ENCODE results near the gene PWP1. TPM values are rescaled to one million over a fixed set of nuclear protein-coding genes. Genes with fewer than 3 reads are reported as not detected.

PWP1 gene
- total and polyA plus RNA-seq, 4 donors = 19.5 to 34.8 (median 30.4) TPM

GRCh38 chr12:107661830-107662229, 23.8 kb upstream of the PWP1 start:
- WGBS, 2 donors = 64 to 69% methylated on average over 3 of the region's 3 CpGs
- H3K27me3 ChIP-seq (ENCODE audit: control insufficient read depth in 3 of 3, insufficient read depth in 3 of 3, low read length in 2 of 3) = no peaks in the 10 kb centered on the region
- no peak for ATAC-seq (ENCODE audit: insufficient read depth, low FRiP score)

GRCh38 chr12:107662484-107662883, 23.1 kb upstream of the PWP1 start:
- WGBS, 2 donors = 37 to 44% methylated on average over 6 of the region's 6 CpGs
- Histone ChIP-seq H3K36me3 (ENCODE audit: control insufficient read depth in 4 of 4, insufficient read depth in 4 of 4, low read length in 4 of 4) (no peaks in the 10 kb centered on the region), H3K27ac (ENCODE audit: low read depth in 1 of 2, low read length in 1 of 2) (no peak overlapping the region), H3K27me3 (ENCODE audit: control insufficient read depth in 3 of 3, insufficient read depth in 3 of 3, low read length in 2 of 3) (no peaks in the 10 kb centered on the region), H3K9me3 (ENCODE audit: control insufficient read depth in 4 of 4, insufficient read depth in 3 of 4, low read length in 3 of 4) (no peaks in the 10 kb centered on the region), H3K4me3 (no peak overlapping the region), H3K4me1 (ENCODE audit: control insufficient read depth in 5 of 5, insufficient read depth in 5 of 5, low read length in 5 of 5) (peaks cover 0 to 3% (median 0%) of the 10 kb centered on the region in 5 donors), H3K9ac (ENCODE audit: insufficient read depth in 1 of 2, low read length in 2 of 2) (no peak overlapping the region)
- no peak for DNase-seq
- no peak for TF ChIP-seq CTCF (IDR thresholded peaks at IDR 0.05; ENCODE audit: control extremely low read depth, extremely low read depth)
- no peak for ATAC-seq (ENCODE audit: insufficient read depth, low FRiP score)

More at GRCh38 chr12:107661830-107662229, 23.8 kb upstream of the PWP1 start:
- DNase-seq = no peak
- H3K4me1 ChIP-seq (ENCODE audit: control insufficient read depth in 5 of 5, insufficient read depth in 5 of 5, low read length in 5 of 5) = peaks cover 0 to 3% (median 0%) of the 10 kb centered on the region in 5 donors
- no peak for TF ChIP-seq CTCF (IDR thresholded peaks at IDR 0.05; ENCODE audit: control extremely low read depth, extremely low read depth)
- no peak overlapping the region for H3K4me3 ChIP-seq
- H3K9ac ChIP-seq (ENCODE audit: insufficient read depth in 1 of 2, low read length in 2 of 2) = no peak overlapping the region
- H3K36me3 ChIP-seq (ENCODE audit: control insufficient read depth in 4 of 4, insufficient read depth in 4 of 4, low read length in 4 of 4) = no peaks in the 10 kb centered on the region
- no peak overlapping the region for H3K27ac ChIP-seq (ENCODE audit: low read depth in 1 of 2, low read length in 1 of 2)
- H3K9me3 ChIP-seq (ENCODE audit: control insufficient read depth in 4 of 4, insufficient read depth in 3 of 4, low read length in 3 of 4) = no peaks in the 10 kb centered on the region

- DNase-seq (no peak), ATAC-seq (ENCODE audit: insufficient read depth, low FRiP score) (no peak)
- Histone ChIP-seq H3K9ac (ENCODE audit: insufficient read depth in 1 of 2, low read length in 2 of 2) (no peak overlapping the region), H3K27ac (ENCODE audit: low read depth in 1 of 2, low read length in 1 of 2) (no peak overlapping the region), H3K4me1 (ENCODE audit: control insufficient read depth in 5 of 5, insufficient read depth in 5 of 5, low read length in 5 of 5) (peaks cover 0 to 3% (median 0%) of the 10 kb centered on the region in 5 donors), H3K36me3 (ENCODE audit: control insufficient read depth in 4 of 4, insufficient read depth in 4 of 4, low read length in 4 of 4) (no peaks in the 10 kb centered on the region), H3K27me3 (ENCODE audit: control insufficient read depth in 3 of 3, insufficient read depth in 3 of 3, low read length in 2 of 3) (no peaks in the 10 kb centered on the region), H3K4me3 (no peak overlapping the region), H3K9me3 (ENCODE audit: control insufficient read depth in 4 of 4, insufficient read depth in 3 of 4, low read length in 3 of 4) (no peaks in the 10 kb centered on the region)
- TF ChIP-seq CTCF (IDR thresholded peaks at IDR 0.05; ENCODE audit: control extremely low read depth, extremely low read depth) = no peak
- WGBS, 2 donors = 48 to 58% methylated on average over 6 of the region's 6 CpGs
These were observed 22.3 kb upstream of the PWP1 start for GRCh38 chr12:107663277-107663676.

- Histone ChIP-seq H3K9me3 (ENCODE audit: control insufficient read depth in 4 of 4, insufficient read depth in 3 of 4, low read length in 3 of 4) (no peaks in the 10 kb centered on the region), H3K4me1 (ENCODE audit: control insufficient read depth in 5 of 5, insufficient read depth in 5 of 5, low read length in 5 of 5) (peaks cover 0 to 3% (median 0%) of the 10 kb centered on the region in 5 donors), H3K27ac (ENCODE audit: low read depth in 1 of 2, low read length in 1 of 2) (no peak overlapping the region), H3K27me3 (ENCODE audit: control insufficient read depth in 3 of 3, insufficient read depth in 3 of 3, low read length in 2 of 3) (no peaks in the 10 kb centered on the region), H3K36me3 (ENCODE audit: control insufficient read depth in 4 of 4, insufficient read depth in 4 of 4, low read length in 4 of 4) (no peaks in the 10 kb centered on the region), H3K4me3 (no peak overlapping the region), H3K9ac (ENCODE audit: insufficient read depth in 1 of 2, low read length in 2 of 2) (no peak overlapping the region)
- ATAC-seq (ENCODE audit: insufficient read depth, low FRiP score) (no peak), DNase-seq (no peak)
- 90 to 96% methylated on average over 1 of the region's 1 CpG for WGBS, 2 donors
- no peak for TF ChIP-seq CTCF (IDR thresholded peaks at IDR 0.05; ENCODE audit: control extremely low read depth, extremely low read depth)
These were observed 19.6 kb upstream of the PWP1 start for GRCh38 chr12:107666009-107666408.
